K562 (cell line): ENCODE measurements around the gene ADGRB3.

Experiments used
- NR1H2 ChIP-seq: sonication (generic); formaldehyde crosslinking; IDR thresholded peaks from 2 replicates; pipeline ENCODE4 v1.4.0; 2020; ENCODE audit warnings: mild to moderate bottlenecking, missing genetic modification reagents
- RHOXF2B ChIP-seq: fragments of 250-450 bp; sonication (Bioruptor Pico); conservative IDR thresholded peaks from 2 replicates; pipeline ENCODE4 v1.5.1; 2021
- SUPT5H ChIP-seq: fragments of 450-650 bp; IDR thresholded peaks from 2 replicates; pipeline ENCODE4 v1.6.1; 2016
- ZNF75A ChIP-seq: fragments of 450-650 bp; formaldehyde crosslinking; IDR thresholded peaks from 2 replicates; pipeline ENCODE4 v1.4.0; 2020; ENCODE audit warnings: mild to moderate bottlenecking
- TF ChIP-seq, protein P1 (sequence below), 3 experiments: IDR thresholded peaks in 2 of 3; conservative IDR thresholded peaks in 1 of 3; 2 replicates each; pipeline ENCODE4 v1.5.1; 2011 to 2012; ENCODE audit warnings: low read length in 3 of 3, mild to moderate bottlenecking in 3 of 3, control low read depth in 2 of 3, improper control_type of control experiment in 1 of 3, inconsistent platforms in 1 of 3, low read depth in 1 of 3, mixed read lengths in 1 of 3, moderate library complexity in 1 of 3; ENCODE audit not compliant: insufficient read depth in 2 of 3
- TF ChIP-seq, protein P2 (sequence below): sonication (generic); formaldehyde crosslinking; IDR thresholded peaks from 2 replicates; pipeline ENCODE4 v1.8.0; 2023; ENCODE audit warnings: missing genetic modification reagents, mild to moderate bottlenecking, borderline replicate concordance

DNA sequence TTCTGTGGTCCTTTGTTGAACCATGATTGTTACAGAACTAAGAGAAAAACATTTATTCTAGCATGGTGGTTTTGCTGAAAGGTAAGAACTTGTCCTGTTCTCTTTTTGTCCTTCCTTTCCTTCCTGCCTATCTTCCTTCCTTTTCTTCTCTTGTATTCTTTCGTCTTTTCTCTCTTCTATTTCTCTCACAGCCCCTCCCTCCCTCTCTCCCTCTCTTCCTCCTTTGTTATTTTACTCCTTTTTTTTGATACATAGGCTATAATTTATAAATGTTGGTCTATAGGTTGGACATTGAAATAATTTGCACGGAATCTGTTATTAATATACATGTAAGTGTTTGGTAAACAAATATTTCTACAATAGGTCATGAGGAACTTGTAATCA, 18.6 kb downstream of the ADGRB3 start:
- TF ChIP-seq, protein P1, sequence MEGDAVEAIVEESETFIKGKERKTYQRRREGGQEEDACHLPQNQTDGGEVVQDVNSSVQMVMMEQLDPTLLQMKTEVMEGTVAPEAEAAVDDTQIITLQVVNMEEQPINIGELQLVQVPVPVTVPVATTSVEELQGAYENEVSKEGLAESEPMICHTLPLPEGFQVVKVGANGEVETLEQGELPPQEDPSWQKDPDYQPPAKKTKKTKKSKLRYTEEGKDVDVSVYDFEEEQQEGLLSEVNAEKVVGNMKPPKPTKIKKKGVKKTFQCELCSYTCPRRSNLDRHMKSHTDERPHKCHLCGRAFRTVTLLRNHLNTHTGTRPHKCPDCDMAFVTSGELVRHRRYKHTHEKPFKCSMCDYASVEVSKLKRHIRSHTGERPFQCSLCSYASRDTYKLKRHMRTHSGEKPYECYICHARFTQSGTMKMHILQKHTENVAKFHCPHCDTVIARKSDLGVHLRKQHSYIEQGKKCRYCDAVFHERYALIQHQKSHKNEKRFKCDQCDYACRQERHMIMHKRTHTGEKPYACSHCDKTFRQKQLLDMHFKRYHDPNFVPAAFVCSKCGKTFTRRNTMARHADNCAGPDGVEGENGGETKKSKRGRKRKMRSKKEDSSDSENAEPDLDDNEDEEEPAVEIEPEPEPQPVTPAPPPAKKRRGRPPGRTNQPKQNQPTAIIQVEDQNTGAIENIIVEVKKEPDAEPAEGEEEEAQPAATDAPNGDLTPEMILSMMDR (IDR thresholded peaks at IDR 0.05 in 2 of 3, conservative IDR thresholded peaks at IDR 0.05 in 1 of 3; ENCODE audit: insufficient read depth in 2 of 3, low read depth in 1 of 3, low read length in 3 of 3), result no peak
- TF ChIP-seq, protein P2, sequence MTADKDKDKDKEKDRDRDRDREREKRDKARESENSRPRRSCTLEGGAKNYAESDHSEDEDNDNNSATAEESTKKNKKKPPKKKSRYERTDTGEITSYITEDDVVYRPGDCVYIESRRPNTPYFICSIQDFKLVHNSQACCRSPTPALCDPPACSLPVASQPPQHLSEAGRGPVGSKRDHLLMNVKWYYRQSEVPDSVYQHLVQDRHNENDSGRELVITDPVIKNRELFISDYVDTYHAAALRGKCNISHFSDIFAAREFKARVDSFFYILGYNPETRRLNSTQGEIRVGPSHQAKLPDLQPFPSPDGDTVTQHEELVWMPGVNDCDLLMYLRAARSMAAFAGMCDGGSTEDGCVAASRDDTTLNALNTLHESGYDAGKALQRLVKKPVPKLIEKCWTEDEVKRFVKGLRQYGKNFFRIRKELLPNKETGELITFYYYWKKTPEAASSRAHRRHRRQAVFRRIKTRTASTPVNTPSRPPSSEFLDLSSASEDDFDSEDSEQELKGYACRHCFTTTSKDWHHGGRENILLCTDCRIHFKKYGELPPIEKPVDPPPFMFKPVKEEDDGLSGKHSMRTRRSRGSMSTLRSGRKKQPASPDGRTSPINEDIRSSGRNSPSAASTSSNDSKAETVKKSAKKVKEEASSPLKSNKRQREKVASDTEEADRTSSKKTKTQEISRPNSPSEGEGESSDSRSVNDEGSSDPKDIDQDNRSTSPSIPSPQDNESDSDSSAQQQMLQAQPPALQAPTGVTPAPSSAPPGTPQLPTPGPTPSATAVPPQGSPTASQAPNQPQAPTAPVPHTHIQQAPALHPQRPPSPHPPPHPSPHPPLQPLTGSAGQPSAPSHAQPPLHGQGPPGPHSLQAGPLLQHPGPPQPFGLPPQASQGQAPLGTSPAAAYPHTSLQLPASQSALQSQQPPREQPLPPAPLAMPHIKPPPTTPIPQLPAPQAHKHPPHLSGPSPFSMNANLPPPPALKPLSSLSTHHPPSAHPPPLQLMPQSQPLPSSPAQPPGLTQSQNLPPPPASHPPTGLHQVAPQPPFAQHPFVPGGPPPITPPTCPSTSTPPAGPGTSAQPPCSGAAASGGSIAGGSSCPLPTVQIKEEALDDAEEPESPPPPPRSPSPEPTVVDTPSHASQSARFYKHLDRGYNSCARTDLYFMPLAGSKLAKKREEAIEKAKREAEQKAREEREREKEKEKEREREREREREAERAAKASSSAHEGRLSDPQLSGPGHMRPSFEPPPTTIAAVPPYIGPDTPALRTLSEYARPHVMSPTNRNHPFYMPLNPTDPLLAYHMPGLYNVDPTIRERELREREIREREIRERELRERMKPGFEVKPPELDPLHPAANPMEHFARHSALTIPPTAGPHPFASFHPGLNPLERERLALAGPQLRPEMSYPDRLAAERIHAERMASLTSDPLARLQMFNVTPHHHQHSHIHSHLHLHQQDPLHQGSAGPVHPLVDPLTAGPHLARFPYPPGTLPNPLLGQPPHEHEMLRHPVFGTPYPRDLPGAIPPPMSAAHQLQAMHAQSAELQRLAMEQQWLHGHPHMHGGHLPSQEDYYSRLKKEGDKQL, result no peak
- TF ChIP-seq ZNF75A (CRISPR knock-in tag) (no peak), RHOXF2B (CRISPR knock-in tag) (no peak), SUPT5H (no peak), NR1H2 (CRISPR knock-in tag) (no peak)
